Glutamatergic neuron (in vitro differentiated cells): ENCODE measurements around the gene NCEH1. TPM values are rescaled to one million over a fixed set of nuclear protein-coding genes. Genes with fewer than 3 reads are reported as not detected.

Experiments used
- DNase-seq: peaks from one replicate; pipeline ENCODE4 v3.0.0; 2022
- H3K27ac Mint-ChIP-seq: one replicate; pipeline ENCODE4 v1.8.0; 2020; ENCODE audit warnings: mild to moderate bottlenecking, mixed read lengths, inconsistent platforms; ENCODE audit not compliant: unreplicated experiment
- H3K27me3 Mint-ChIP-seq: one replicate; pipeline ENCODE4 v1.8.0; 2020; ENCODE audit warnings: mild to moderate bottlenecking, moderate library complexity, mixed read lengths, inconsistent platforms; ENCODE audit not compliant: unreplicated experiment
- H3K36me3 Mint-ChIP-seq: one replicate; pipeline ENCODE4 v1.8.0; 2020; ENCODE audit warnings: mild to moderate bottlenecking, mixed read lengths, inconsistent platforms; ENCODE audit not compliant: unreplicated experiment
- H3K4me1 Mint-ChIP-seq: one replicate; pipeline ENCODE4 v1.8.0; 2020; ENCODE audit warnings: mild to moderate bottlenecking, low read depth, mixed read lengths, inconsistent platforms; ENCODE audit not compliant: unreplicated experiment
- H3K4me3 Mint-ChIP-seq: one replicate; pipeline ENCODE4 v1.8.0; 2020; ENCODE audit warnings: mild to moderate bottlenecking, mixed read lengths, inconsistent platforms; ENCODE audit not compliant: unreplicated experiment
- H3K9me3 Mint-ChIP-seq: one replicate; pipeline ENCODE4 v1.8.0; 2020; ENCODE audit warnings: mild to moderate bottlenecking, moderate library complexity, mixed read lengths, inconsistent platforms; ENCODE audit not compliant: unreplicated experiment
- total RNA-seq: library from RNA; stranded (reverse); fragmentation: NEBNext Ultra II Directional; extraction: Animal tissue kit (Norgen Biotek cat#: 25700); gene quantifications from one replicate; pipeline ENCODE4 v1.2.1, GENCODE V29; 2021; ENCODE audit not compliant: unreplicated experiment
- TF ChIP-seq, protein P1 (sequence below): fragments of 200-600 bp; sonication (generic); IDR thresholded peaks from one replicate; pipeline ENCODE4 v1.5.0; 2021; ENCODE audit not compliant: partially characterized antibody, unreplicated experiment

NCEH1 gene
- total RNA-seq, 1 donor from 2014 or later = 1.5 TPM

DNA sequence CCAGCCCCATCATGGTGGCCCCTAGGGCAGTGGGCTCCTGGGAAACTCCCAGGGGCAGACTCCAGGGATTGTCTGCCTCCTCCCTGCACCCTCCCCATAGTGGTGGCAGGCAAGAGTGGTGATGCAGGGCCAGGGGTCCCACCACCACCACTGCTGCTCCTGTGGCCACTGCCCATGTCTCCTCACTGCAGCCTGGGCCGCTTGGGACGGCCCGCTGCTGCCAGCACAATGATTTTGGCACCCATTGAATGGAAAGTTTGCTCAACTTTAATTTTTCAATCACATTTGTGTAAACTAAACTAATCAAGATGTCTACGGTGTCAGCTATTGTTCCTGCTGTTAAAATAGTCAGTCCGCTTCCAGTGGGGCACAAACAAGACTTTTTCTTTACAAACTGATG, 95.6 kb downstream of the NCEH1 start:
- DNase-seq = no peak
- H3K9me3 Mint-ChIP-seq = peaks cover 3% of the 10 kb centered on the region
- H3K4me3 Mint-ChIP-seq = no peak overlapping the region
- H3K4me1 Mint-ChIP-seq = no peaks in the 10 kb centered on the region
- TF ChIP-seq, protein P1, sequence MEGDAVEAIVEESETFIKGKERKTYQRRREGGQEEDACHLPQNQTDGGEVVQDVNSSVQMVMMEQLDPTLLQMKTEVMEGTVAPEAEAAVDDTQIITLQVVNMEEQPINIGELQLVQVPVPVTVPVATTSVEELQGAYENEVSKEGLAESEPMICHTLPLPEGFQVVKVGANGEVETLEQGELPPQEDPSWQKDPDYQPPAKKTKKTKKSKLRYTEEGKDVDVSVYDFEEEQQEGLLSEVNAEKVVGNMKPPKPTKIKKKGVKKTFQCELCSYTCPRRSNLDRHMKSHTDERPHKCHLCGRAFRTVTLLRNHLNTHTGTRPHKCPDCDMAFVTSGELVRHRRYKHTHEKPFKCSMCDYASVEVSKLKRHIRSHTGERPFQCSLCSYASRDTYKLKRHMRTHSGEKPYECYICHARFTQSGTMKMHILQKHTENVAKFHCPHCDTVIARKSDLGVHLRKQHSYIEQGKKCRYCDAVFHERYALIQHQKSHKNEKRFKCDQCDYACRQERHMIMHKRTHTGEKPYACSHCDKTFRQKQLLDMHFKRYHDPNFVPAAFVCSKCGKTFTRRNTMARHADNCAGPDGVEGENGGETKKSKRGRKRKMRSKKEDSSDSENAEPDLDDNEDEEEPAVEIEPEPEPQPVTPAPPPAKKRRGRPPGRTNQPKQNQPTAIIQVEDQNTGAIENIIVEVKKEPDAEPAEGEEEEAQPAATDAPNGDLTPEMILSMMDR = no peak
- peaks cover 9% of the 10 kb centered on the region for H3K36me3 Mint-ChIP-seq
- no peak overlapping the region for H3K27ac Mint-ChIP-seq
- H3K27me3 Mint-ChIP-seq = peaks cover 3% of the 10 kb centered on the region

DNA sequence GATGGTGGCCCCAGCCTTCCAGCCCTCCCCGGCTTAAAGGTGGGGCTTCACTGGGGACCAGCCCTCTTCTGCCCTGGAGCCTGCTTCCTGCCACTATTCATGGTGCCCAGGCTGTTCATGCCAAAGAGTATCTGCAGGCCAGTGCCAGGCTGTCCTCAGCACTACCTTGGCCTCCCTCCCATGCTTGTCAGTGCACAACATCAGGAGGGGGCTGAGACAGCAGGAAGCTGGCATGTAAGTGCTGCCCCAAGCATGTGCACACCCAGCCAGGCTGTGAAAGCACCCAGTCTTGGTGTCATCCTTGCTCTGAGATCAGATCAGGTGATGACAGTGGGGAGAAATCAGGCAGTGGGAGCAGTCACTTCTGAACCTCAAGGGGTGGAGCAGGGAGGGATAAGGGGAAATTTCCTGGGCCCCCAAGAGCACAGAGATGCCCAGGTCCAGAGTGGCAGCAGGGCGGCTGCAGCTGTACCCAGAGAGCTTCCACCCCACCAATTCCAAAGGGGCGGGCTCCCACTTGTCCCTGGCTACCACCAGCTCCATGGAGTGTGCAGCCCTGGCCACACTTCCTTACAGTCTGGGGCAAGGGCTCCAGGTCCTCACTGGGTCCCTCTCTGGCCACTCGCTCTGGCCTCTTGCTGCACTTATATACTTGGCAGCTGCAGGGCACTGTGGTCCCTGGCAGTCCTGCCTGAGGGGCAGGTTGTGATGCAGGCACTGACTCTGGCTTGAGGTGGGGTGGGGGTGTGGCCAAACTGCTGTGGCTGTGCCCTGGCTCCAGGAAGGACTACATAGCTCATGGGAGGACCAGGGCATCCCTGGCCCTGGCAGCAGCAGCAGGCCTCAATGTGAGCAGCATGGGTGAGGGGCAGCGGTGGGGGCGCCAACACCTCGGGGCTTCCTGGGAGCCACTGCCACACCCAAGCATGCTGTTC, 96.3 kb downstream of the NCEH1 start:
- Mint-ChIP-seq H3K36me3 (peaks cover 9% of the 10 kb centered on the region), H3K9me3 (peaks cover 3% of the 10 kb centered on the region), H3K27me3 (peaks cover 3% of the 10 kb centered on the region), H3K4me3 (no peak overlapping the region), H3K27ac (no peak overlapping the region), H3K4me1 (no peaks in the 10 kb centered on the region)
- DNase-seq = no peak
- TF ChIP-seq, protein P1 = no peak

DNA sequence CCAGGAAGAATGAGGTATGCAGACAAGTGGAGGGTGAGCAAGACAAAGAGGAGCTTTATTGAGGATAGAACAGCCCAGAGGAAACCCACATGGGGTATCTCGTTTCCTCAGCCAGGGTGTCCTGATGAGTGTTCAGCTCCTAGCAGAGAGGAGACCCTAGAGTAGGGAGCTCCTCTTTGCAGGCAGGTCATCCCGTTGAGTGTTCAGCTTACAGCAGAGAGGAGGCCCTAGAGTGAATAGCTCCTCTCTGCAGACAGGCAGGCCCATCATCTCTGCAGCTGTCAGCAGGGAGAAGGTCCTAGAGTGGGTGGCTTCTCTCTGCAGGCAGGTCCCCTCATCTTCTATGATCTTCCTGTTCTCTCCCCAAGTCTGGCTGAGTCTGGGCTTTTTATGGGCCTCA, 97.0 kb downstream of the NCEH1 start:
- Mint-ChIP-seq H3K27me3 (peaks cover 3% of the 10 kb centered on the region), H3K36me3 (peaks cover 9% of the 10 kb centered on the region), H3K4me3 (no peak overlapping the region), H3K27ac (no peak overlapping the region), H3K4me1 (no peaks in the 10 kb centered on the region), H3K9me3 (peaks cover 3% of the 10 kb centered on the region)
- TF ChIP-seq, protein P1 = no peak
- DNase-seq = no peak

DNA sequence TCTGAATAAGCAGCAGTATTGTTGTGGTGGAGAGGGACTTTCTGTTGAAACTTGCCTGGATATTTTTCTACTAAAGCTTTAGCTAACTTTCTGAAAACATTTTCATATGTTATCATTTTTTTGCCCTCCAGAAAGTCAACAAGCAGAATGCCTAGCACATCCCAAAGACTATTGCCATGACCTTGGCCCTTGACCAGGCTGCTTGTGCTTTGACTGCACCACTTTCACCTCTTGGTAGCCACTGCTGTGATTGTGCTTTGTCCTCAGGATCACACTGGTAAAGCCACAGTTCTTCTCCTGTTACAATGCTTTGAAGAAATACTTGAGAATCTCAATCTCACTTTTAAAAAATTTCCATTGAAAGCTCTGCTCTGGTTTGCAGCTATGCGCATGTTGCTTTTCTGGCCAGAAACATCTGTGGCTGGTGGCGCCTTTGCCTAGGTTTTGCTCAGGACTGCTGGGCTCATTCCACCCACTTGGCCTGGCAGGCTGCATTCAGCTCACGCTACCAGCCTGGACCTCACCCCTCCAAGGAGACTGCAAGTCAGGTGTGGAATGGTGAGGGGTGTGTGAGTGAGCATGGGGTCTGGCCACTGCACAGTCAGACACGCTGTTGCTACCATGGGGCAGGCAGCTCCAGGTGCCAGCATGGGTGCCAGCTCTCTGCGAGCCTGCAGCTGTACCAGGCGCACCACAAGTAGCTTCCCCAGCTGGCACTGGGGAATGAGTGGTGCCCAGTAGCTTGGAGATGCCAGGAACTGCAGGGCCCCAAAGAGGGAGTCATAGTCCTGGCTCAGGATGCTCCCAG, 97.8 kb downstream of the NCEH1 start:
- Mint-ChIP-seq H3K4me3 (no peak overlapping the region), H3K9me3 (peaks cover 3% of the 10 kb centered on the region), H3K27me3 (peaks cover 3% of the 10 kb centered on the region), H3K4me1 (no peaks in the 10 kb centered on the region), H3K27ac (no peak overlapping the region), H3K36me3 (peaks cover 9% of the 10 kb centered on the region)
- TF ChIP-seq, protein P1 = no peak
- DNase-seq = no peak
